NCI-H446 (cell line): Measurements from ENCODE around the gene LMNTD2.
"Not testable (repeated sequence)": the region's sequence is repeated elsewhere in the genome, so short reads cannot be mapped to it uniquely, and the experiment has no call there.

Experiments
- DNase-seq, 2 experiments: peaks; one replicate each; lab custom pipeline; 2025; lab: John Stamatoyannopoulos, UW

LMNTD2 gene

DNA sequence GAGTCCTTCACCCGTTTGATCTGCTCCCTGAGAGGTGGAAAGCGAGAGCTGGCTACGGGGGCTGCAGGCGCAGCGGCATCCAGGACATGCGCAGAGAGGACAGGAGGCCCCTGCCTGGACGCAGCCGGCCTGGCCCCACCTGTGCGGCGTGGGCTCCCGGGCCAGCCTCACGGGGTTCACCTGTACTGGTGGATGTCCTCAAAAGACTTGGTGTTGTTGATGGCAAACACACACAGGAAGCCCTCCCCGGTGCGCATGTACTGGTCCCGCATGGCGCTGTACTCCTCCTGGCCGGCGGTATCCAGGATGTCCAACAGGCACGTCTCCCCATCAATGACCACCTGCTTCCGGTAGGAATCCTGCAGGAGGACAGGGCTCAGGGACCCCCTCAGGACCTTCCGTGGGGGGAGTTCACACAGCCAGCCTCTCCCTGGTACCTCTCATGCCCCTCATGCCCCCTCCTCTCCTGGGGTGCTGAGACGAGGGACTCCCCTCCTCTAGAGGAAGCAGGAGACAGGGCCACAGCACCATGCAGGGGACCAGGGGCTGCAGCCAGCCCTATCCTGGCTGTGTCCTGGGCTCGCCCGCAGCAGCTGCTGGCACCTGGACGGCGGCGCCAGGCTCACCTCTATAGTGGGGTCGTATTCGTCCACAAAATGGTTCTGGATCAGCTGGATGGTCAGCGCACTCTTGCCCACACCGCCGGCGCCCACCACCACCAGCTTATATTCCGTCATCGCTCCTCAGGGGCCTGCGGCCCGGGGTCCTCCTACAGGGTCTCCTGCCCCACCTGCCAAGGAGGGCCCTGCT, 26.7 kb downstream of the LMNTD2 start:
- no peak for DNase-seq

DNA sequence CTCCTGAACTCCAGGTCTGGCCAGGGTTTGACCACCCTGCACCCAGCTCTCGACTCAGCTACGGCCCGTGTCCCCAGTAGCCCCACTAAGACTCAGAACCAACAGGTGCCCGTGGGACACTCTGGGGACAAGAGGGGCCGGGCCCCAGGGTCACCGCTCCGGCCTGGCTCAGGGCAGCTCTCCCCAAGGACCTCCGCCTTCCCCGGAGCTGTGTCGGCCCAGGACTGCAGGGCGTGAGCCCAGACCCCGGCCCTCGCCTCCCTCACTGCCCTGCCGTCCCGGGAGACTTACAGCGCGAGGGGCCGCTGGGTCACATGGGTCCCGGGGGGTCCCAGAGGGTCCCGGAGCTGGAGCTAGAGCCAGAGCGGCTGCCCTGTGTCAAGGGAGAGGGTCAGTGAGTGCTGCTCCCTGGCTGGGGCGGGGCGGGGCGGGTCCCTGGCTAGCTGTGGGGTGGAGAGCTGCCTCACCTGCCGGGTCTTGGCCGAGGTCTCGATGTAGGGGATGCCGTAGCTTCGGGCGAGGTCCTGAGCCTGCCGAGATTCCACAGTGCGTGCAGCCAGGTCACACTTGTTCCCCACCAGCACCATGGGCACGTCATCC, 27.5 kb downstream of the LMNTD2 start:
- no peak for DNase-seq

- no peak for DNase-seq
Measured at GRCh38 chr11:532527-532985, 28.0 kb downstream of the LMNTD2 start.

DNA sequence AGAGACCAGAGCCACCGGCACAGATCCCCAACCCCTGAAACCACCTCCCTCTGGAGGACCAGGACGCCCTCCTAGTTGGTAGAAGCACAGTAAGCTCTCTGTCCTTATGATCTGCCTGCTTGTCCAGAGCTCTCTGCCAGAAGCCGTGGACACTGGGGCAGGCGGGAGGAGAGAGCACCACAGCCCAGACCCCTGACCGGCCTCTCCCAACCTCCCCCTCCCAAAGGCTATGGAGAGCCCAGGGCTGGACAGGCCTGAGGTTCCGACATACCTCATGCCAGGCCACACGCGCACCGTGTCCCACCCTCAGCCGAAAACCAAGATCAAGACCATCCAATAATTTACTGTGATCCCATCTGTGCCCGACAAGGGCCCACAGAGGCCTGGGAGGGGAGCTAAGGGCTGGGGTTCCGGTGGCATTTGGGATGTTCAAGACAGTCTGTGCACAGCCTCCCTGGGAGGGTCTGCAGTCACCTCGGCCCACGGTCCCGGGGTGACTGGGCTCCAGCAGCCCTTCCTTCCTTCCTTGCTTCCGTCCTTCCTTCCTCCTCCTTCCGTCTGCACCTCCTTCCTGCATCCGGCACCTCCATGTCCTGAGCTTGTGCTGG, 28.5 kb downstream of the LMNTD2 start:
- no peak for DNase-seq

- DNase-seq = no peak
Measured at GRCh38 chr11:530960-531831, 29.3 kb downstream of the LMNTD2 start.

DNA sequence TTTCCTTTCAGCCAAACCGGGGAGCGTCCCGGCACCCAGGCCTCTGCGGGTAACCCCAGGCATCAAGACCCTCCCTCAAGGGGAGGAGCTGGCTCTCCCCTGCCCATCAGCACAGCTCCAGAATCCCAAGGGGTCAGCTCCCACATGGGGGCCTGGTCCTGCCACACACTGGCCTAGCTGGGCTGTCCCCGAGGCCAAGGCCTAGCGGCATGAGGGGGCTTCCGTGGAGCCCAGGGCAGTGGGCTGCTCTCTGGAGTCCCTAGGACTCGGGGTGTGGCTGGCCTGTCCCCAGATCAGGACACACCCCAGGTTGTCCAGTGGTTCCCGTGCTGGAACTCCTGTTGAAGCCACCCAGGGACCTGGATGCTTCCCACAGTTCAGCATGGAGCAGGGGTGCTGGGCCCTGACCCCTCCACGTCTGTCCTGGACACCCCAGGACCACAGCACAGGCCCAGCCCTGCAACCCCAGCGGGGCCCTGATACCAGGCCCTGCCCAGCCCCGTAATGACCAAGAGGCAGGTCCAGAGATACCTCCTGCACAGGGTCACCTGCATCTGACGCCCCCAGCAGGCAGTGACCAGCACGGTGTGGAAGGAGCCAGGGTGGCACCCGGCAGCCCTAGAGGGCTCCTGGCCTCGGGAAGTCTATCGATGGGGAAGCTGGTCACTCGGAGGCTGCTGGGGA, 30.7 kb downstream of the LMNTD2 start:
- no peak for DNase-seq

- no peak for DNase-seq
Measured at GRCh38 chr11:528815-529727, 31.5 kb downstream of the LMNTD2 start.

GRCh38 chr11:528166-528814, 32.2 kb downstream of the LMNTD2 start:
- DNase-seq = no peak

GRCh38 chr11:526192-526591, 34.3 kb downstream of the LMNTD2 start:
- no peak for DNase-seq

GRCh38 chr11:521177-521688, 39.3 kb downstream of the LMNTD2 start:
- DNase-seq = no peak

DNA sequence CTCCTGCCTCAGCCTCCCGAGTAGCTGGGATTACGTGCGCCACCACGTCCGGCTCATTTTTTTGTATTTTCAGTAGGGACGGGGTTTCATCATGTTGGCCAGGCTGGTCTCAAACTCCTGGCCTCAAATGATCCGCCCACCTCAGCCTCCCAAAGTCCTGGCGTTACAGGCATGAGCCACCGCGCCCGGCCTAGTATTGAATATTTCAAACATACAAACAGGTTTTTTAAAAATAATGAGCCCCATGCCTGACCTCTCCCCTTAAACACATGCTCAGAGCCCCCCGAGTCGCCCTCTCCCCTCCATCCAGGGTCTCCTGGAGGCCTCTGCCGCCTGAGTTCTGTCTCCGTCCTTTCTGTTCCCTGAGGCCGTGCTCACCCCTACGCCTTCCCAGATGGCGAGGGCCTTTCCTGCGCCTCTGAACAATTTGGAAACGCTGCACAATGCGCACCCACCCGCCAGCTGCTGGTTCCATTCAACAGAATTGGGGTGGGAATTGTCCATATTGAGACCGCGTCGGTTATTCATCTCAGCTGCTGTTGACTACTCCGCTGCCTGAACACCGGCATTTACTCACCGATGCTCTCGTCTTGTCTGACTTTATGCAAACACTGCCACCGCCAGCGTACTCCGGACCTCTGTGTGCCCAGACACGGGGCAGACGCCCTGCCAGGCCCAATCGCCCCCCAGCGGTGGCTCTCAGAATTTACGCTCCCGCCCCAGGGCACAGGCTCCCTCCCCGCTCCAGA, 39.9 kb downstream of the LMNTD2 start:
- DNase-seq = no peak

DNA sequence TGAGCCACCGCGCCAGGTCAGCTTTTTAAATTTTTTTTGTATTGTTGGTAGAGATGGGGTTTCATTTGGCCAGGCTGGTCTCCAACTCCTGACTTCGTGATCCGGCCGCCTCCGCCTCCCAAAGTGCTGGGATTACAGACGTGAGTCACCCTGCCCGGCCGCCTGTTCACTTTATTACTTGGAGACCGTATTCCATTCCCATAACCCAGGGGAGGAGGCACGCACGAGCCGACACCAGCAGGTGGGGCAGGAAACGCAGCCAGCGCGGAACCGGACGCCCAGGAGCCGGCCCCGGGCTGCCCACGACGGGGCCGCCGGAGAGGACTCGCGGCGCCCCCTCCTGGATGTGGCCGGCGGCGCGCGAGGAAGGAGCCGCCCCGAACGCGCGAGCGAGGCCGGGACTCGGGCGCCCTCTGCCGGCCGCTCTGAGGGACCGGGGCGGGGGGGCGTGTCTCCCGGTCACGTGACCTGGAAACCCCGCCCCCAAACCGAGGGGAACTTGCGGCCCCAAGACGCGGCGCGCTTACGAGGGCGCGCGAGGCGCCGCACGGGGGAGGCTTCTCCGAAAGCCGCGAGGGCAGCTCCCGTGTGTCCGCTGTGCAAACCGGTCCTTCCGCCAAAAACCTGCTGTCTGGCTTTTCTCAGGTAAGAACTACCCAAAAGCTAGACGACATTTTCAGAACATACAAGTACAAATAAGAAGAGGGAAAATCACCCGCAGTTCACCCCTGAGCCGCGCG, 41.9 kb downstream of the LMNTD2 start:
- DNase-seq = no peak

DNA sequence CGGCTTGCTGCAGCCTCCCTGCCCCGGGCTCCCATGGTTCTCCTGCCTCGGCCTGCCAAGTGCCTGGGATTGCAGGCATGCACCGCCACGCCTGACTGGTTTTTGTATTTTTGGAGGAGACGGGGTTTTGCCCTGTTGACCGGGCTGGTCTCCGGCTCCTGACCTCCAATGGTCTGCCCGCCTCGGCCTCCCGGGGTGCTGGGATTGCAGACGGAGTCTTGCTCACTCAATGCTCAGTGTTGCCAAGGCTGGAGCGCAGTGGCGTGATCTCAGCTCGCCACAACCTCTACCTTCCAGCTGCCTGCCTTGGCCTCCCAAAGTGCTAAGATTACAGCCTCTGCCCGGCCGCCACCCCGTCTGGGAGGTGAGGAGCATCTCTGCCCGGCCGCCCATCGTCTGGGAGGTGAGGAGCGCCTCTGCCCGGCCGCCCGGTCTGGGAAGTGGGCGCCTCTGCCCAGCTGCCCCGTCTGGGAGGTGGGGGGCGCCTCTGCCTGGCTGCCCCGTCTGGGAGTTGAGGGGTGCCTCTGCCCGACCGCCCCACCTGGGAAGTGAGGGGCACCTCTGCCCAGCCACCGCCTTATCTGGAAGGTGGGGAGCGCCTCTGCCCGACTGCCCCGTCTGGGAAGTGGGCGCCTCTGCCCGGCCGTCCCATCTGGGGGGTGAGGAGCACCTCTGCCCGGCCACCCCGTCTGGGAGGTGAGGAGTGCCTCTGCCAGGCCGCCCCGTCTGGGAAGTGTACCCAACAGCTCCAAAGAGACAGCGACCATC, 43.4 kb downstream of the LMNTD2 start:
- DNase-seq = not testable (repeated sequence)

- DNase-seq = no peak
Measured at GRCh38 chr11:516400-516799, 44.1 kb downstream of the LMNTD2 start.

DNA sequence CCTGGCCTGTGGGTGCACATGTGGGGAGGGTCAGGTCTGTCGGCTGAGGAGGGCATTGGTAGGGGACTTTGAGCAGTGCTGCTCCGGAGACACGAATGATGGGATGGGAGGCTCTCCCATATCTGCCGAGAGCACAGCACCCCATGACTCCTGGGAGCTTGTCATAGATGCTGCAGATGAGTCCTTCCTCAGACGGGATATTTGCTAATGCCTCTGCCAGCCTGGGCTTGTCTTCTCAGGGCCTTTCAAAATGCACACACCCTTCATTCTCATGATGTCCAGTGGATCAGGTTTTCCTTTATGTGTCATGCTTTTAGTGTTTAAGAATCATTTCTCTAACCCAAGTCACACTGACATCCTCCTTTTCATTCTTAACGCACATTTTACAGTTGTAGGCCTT, 45.4 kb downstream of the LMNTD2 start:
- DNase-seq = no peak

DNA sequence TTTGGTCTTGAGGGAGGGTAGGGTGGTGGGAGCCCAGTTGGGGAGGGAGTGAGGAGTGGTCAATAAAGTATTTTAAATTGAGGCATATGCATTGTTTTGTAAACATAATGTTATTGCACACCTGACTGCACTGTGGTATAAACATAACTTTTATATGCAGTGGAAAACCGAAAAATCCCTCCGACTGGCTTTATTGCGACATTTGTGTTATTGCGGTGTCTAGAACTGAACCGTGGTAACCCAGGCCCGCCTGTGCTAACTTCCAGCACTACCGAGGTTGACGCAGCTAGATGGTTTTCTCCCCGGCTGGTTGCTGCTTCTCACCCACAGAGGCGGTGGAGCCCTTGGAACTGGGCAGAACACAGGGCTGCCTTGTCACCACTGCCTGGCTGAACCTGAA, 45.9 kb downstream of the LMNTD2 start:
- DNase-seq = no peak

GRCh38 chr11:512761-513595, 47.6 kb downstream of the LMNTD2 start:
- no peak for DNase-seq
